K562 (cell line): Measurements from ENCODE around the gene MARK2. TPM values are rescaled to one million over a fixed set of nuclear protein-coding genes. Genes with fewer than 3 reads are reported as not detected.

Source experiments
- CBFA2T3 ChIP-seq: fragments of 450-650 bp; IDR thresholded peaks from 2 replicates; pipeline ENCODE4 v1.6.1; 2017
- CCNT2 ChIP-seq: IDR thresholded peaks from 2 replicates; pipeline ENCODE4 v1.6.1; 2011; ENCODE audit warnings: borderline replicate concordance, low read depth, mild to moderate bottlenecking, moderate library complexity, mixed read lengths, low read length; ENCODE audit not compliant: insufficient read length; ENCODE audit errors: extremely low read depth
- EP300 ChIP-seq: IDR thresholded peaks from 2 replicates; pipeline ENCODE4 v1.6.1; 2012; ENCODE audit warnings: low read length, improper control_type of control experiment
- EZH2 ChIP-seq: IDR thresholded peaks from 2 replicates; pipeline ENCODE4 v1.6.1; 2012; ENCODE audit warnings: low read depth, mild to moderate bottlenecking, inconsistent platforms, low read length, borderline replicate concordance
- HIVEP1 ChIP-seq: fragments of 250-450 bp; sonication (Bioruptor Pico); IDR thresholded peaks from 2 replicates; pipeline ENCODE4 v1.4.0; 2020; ENCODE audit warnings: mild to moderate bottlenecking
- HNRNPK ChIP-seq: fragments of 200-400 bp; formaldehyde crosslinking; IDR thresholded peaks from one replicate; pipeline ENCODE4 v1.6.1; 2018; ENCODE audit warnings: mild to moderate bottlenecking, low read depth, low read length; ENCODE audit not compliant: poor library complexity, severe bottlenecking
- MIER1 ChIP-seq: fragments of 450-650 bp; IDR thresholded peaks from 2 replicates; pipeline ENCODE4 v1.6.1; 2016; ENCODE audit warnings: antibody characterized with exemption, mild to moderate bottlenecking, low read depth
- NCOA4 ChIP-seq: fragments of 450-650 bp; IDR thresholded peaks from 2 replicates; pipeline ENCODE4 v1.6.1; 2018; ENCODE audit warnings: mild to moderate bottlenecking; ENCODE audit not compliant: partially characterized antibody
- NFE2L1 ChIP-seq: fragments of 450-650 bp; IDR thresholded peaks from 2 replicates; pipeline ENCODE4 v1.6.1; 2016; ENCODE audit warnings: missing genetic modification characterization, low read depth, mild to moderate bottlenecking, missing compliant biosample characterization, moderate library complexity, borderline replicate concordance
- RBFOX2 ChIP-seq: fragments of 200-400 bp; formaldehyde crosslinking; IDR thresholded peaks from 2 replicates; pipeline ENCODE4 v1.6.1; 2017; ENCODE audit warnings: low read depth, mild to moderate bottlenecking, low read length, moderate library complexity
- SIN3B ChIP-seq: fragments of 450-650 bp; IDR thresholded peaks from 2 replicates; pipeline ENCODE4 v1.6.1; 2017; ENCODE audit warnings: low read depth, mild to moderate bottlenecking, moderate library complexity
- SP1 ChIP-seq: sonication (generic); formaldehyde crosslinking; IDR thresholded peaks from 2 replicates; pipeline ENCODE4 v1.8.1; 2022; ENCODE audit warnings: mild to moderate bottlenecking, missing genetic modification reagents
- SRSF7 ChIP-seq: fragments of 200-400 bp; formaldehyde crosslinking; optimal IDR thresholded peaks from 2 replicates; pipeline ENCODE3; 2017; ENCODE audit warnings: mild to moderate bottlenecking, low read depth, low read length
- U2AF2 ChIP-seq: fragments of 200-400 bp; formaldehyde crosslinking; optimal IDR thresholded peaks from 2 replicates; pipeline ENCODE3; 2017; ENCODE audit warnings: low read depth, mild to moderate bottlenecking, low read length
- ZBTB8A ChIP-seq: fragments of 450-650 bp; IDR thresholded peaks from 2 replicates; pipeline ENCODE4 v1.6.1; 2018; ENCODE audit warnings: mild to moderate bottlenecking, moderate library complexity; ENCODE audit not compliant: partially characterized antibody
- ZNF165 ChIP-seq: fragments of 250-450 bp; sonication (Bioruptor Pico); IDR thresholded peaks from 2 replicates; pipeline ENCODE4 v1.4.0; 2020; ENCODE audit warnings: borderline replicate concordance
- ZNF175 ChIP-seq: fragments of 200-800 bp; sonication (Bioruptor generic); IDR thresholded peaks from 2 replicates; pipeline ENCODE4 v1.6.1; 2016; ENCODE audit warnings: low read depth, mild to moderate bottlenecking, missing genetic modification characterization, missing compliant biosample characterization
- ZNF184 ChIP-seq: sonication (generic); formaldehyde crosslinking; IDR thresholded peaks from 2 replicates; pipeline ENCODE4 v1.5.0; 2020; ENCODE audit warnings: missing genetic modification reagents
- ZNF24 ChIP-seq: fragments of 450-650 bp; IDR thresholded peaks from 2 replicates; pipeline ENCODE4 v1.6.1; 2016
- ZNF384 ChIP-seq: IDR thresholded peaks from 2 replicates; pipeline ENCODE4 v1.6.1; 2012; ENCODE audit warnings: low read depth, low read length, improper control_type of control experiment
- ZNF561 ChIP-seq: fragments of 450-650 bp; formaldehyde crosslinking; conservative IDR thresholded peaks from 2 replicates; pipeline ENCODE4 v1.4.0; 2020; ENCODE audit warnings: mild to moderate bottlenecking, moderate library complexity
- ZNF583 ChIP-seq: fragments of 250-450 bp; sonication (Bioruptor Pico); IDR thresholded peaks from 2 replicates; pipeline ENCODE4 v1.4.0; 2020
- ZNF830 ChIP-seq: fragments of 250-450 bp; sonication (Bioruptor Pico); IDR thresholded peaks from 2 replicates; pipeline ENCODE4 v1.5.0; 2021; ENCODE audit warnings: mild to moderate bottlenecking
- polyA plus RNA-seq, 8 experiments: library from polyadenylated mRNA; depleted of rRNA in 4 of 8; stranded (reverse) in 5 of 8; unstranded in 3 of 8; fragments of >200 nt; fragmentation: Nextera tagmentation in 2 of 8; fragmentation: Illumina TruSeq in 1 of 8; extraction: Ambion mirVana in 2 of 8; extraction: Trizol in 1 of 8; gene quantifications; 2 replicates each; pipeline versions ENCODE4 v1.2.1 to v1.2.3, GENCODE V29; 2011 to 2014; ENCODE audit warnings: inconsistent platforms in 1 of 8, missing spikeins in 1 of 8
- total RNA-seq, 7 experiments: library from RNA; depleted of rRNA in 6 of 7; stranded (reverse); fragments of >200 nt in 6 of 7; fragmentation: Illumina TruSeq in 2 of 7; extraction: Trizol in 2 of 7; gene quantifications; 2 replicates each; pipeline versions ENCODE4 v1.2.1 to v1.2.3, GENCODE V29; 2011 to 2021; ENCODE audit warnings: low replicate concordance in 1 of 7
- TF ChIP-seq, protein P1 (sequence below): IDR thresholded peaks from 2 replicates; pipeline ENCODE4 v1.6.1; 2012; ENCODE audit warnings: low read depth, low read length, improper control_type of control experiment, borderline replicate concordance
- TF ChIP-seq, protein P2 (sequence below): sonication (generic); formaldehyde crosslinking; IDR thresholded peaks from 2 replicates; pipeline ENCODE4 v1.8.0; 2023; ENCODE audit warnings: mild to moderate bottlenecking, missing genetic modification reagents
- TF ChIP-seq, protein P3 (sequence below): sonication (generic); formaldehyde crosslinking; IDR thresholded peaks from 2 replicates; pipeline ENCODE4 v1.8.1; 2023; ENCODE audit warnings: mild to moderate bottlenecking, missing genetic modification reagents

Gene MARK2
- total and polyA plus RNA-seq, 9 of the 15 experiments (the other 6 are each of a cell fraction or from before 2014, with no cell fraction given), result 0.32 to 43.5 (median 15.1) TPM

DNA sequence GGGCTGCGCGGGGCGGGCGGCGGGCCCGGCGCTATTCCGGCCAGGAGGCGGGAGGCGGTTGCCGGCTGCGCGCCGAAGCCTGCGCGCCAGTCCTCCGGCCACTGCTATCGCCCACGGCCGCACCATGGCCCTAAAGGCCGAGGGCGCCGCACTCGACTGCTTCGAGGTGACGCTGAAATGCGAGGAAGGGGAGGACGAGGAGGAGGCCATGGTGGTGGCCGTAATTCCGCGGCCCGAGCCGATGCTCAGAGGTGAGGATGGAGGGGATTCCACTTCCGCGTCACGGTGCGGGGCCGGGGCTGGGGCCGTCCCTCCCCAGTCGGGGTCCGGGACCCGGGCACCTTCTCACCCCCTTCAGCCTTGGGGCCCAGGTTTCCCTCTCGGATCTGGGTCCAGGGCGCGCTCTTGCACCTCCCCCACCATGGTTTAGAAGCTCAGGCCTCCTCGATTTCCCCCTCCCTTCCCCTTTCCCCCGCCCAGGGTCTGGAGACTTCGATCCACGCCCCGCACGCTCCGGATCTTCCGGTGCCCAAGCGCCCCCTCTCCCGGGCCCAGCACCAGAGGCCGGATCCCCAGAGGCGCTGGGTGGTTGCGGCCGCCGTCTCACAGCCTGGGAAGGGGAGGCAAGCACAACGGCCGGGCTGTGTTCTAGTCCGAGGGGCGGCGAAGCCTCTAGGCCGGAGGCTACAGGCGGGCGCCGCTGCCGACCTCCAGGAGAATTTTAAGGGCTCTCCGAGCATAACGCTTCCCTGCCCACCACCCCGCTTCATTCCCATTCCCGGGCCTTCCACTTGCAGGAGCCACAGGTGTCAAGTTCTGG is 25.1 kb upstream of the MARK2 start (continued):
- no peak for TF ChIP-seq ZNF561 (CRISPR knock-in tag)
- TF ChIP-seq ZNF830, result 0 out of 2 replicates have a peak, but pooled peaks have one; percentile 79
- TF ChIP-seq MIER1, result no peak
- no peak for TF ChIP-seq ZNF184
- TF ChIP-seq, protein P1, sequence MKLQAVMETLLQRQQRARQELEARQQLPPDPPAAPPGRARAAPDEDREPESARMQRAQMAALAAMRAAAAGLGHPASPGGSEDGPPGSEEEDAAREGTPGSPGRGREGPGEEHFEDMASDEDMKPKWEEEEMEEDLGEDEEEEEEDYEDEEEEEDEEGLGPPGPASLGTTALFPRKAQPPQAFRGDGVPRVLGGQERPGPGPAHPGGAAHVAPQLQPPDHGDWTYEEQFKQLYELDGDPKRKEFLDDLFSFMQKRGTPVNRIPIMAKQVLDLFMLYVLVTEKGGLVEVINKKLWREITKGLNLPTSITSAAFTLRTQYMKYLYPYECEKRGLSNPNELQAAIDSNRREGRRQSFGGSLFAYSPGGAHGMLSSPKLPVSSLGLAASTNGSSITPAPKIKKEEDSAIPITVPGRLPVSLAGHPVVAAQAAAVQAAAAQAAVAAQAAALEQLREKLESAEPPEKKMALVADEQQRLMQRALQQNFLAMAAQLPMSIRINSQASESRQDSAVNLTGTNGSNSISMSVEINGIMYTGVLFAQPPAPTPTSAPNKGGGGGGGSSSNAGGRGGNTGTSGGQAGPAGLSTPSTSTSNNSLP, result no peak
- TF ChIP-seq, protein P2, sequence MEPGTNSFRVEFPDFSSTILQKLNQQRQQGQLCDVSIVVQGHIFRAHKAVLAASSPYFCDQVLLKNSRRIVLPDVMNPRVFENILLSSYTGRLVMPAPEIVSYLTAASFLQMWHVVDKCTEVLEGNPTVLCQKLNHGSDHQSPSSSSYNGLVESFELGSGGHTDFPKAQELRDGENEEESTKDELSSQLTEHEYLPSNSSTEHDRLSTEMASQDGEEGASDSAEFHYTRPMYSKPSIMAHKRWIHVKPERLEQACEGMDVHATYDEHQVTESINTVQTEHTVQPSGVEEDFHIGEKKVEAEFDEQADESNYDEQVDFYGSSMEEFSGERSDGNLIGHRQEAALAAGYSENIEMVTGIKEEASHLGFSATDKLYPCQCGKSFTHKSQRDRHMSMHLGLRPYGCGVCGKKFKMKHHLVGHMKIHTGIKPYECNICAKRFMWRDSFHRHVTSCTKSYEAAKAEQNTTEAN, result no peak
- TF ChIP-seq CCNT2, result no peak
- TF ChIP-seq U2AF2, result no peak
- TF ChIP-seq SIN3B, result no peak
- TF ChIP-seq EZH2, result no peak
- TF ChIP-seq ZNF384, result no peak
- no peak for TF ChIP-seq CBFA2T3
- TF ChIP-seq ZNF583 (CRISPR knock-in tag), result no peak
- TF ChIP-seq, protein P3, sequence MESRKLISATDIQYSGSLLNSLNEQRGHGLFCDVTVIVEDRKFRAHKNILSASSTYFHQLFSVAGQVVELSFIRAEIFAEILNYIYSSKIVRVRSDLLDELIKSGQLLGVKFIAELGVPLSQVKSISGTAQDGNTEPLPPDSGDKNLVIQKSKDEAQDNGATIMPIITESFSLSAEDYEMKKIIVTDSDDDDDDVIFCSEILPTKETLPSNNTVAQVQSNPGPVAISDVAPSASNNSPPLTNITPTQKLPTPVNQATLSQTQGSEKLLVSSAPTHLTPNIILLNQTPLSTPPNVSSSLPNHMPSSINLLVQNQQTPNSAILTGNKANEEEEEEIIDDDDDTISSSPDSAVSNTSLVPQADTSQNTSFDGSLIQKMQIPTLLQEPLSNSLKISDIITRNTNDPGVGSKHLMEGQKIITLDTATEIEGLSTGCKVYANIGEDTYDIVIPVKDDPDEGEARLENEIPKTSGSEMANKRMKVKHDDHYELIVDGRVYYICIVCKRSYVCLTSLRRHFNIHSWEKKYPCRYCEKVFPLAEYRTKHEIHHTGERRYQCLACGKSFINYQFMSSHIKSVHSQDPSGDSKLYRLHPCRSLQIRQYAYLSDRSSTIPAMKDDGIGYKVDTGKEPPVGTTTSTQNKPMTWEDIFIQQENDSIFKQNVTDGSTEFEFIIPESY, result no peak
- TF ChIP-seq SP1 (CRISPR knock-in tag), result no peak
- no peak for TF ChIP-seq ZBTB8A
- TF ChIP-seq NFE2L1 (tag), result no peak
- TF ChIP-seq SRSF7, result no peak
- TF ChIP-seq ZNF165 (CRISPR knock-in tag), result no peak
- no peak for TF ChIP-seq ZNF175
- TF ChIP-seq EP300, result no peak
- TF ChIP-seq HNRNPK, result no peak
- TF ChIP-seq ZNF24, result no peak
- peak; percentile 69 for TF ChIP-seq RBFOX2
- no peak for TF ChIP-seq HIVEP1 (CRISPR knock-in tag)
- no peak for TF ChIP-seq NCOA4
